Endothelial cell of umbilical vein (primary cell): ENCODE results near the gene SKI.

Source experiments
- CTCF ChIP-seq, 2 donors: IDR thresholded peaks; 1 replicate in 1 of 2; 2 replicates in 1 of 2; pipeline ENCODE4 v1.5.1; 2011; ENCODE audit warnings: low read length in 2 of 2, mild to moderate bottlenecking in 2 of 2, moderate library complexity in 2 of 2, control low read depth in 1 of 2, inconsistent platforms in 1 of 2, low read depth in 1 of 2; ENCODE audit not compliant: insufficient read depth in 1 of 2; ENCODE audit errors: extremely low read depth in 1 of 2
- EZH2 ChIP-seq: IDR thresholded peaks from 2 replicates; pipeline ENCODE4 v1.6.1; 2012; ENCODE audit warnings: borderline replicate concordance, low read depth, mild to moderate bottlenecking, moderate library complexity, low read length, inconsistent platforms; ENCODE audit not compliant: severe bottlenecking
- FOS ChIP-seq: IDR thresholded peaks from 2 replicates; pipeline ENCODE4 v1.6.1; 2011; ENCODE audit warnings: mild to moderate bottlenecking, low read length, moderate library complexity, borderline replicate concordance; ENCODE audit not compliant: insufficient read depth
- GATA2 ChIP-seq: IDR thresholded peaks from 2 replicates; pipeline ENCODE4 v1.7.0; 2011; ENCODE audit warnings: low read depth, mild to moderate bottlenecking, moderate library complexity, mixed read lengths, low read length; ENCODE audit not compliant: insufficient read length, insufficient read depth
- POLR2A ChIP-seq: IDR thresholded peaks from 2 replicates; pipeline ENCODE4 v1.6.1; 2012; ENCODE audit warnings: low read depth, mild to moderate bottlenecking, control low read depth, low read length
- POLR2AphosphoS5 ChIP-seq: IDR thresholded peaks from 2 replicates; pipeline ENCODE4 v1.6.1; 2012; ENCODE audit warnings: low read depth, mild to moderate bottlenecking, control low read depth, low read length, moderate library complexity; ENCODE audit not compliant: insufficient read depth

GRCh38 chr1:2296614-2297013 is 68.5 kb downstream of the SKI start:
- TF ChIP-seq CTCF (IDR thresholded peaks at IDR 0.05; ENCODE audit: extremely low read depth in 1 of 2, insufficient read depth in 1 of 2, low read depth in 1 of 2, low read length in 2 of 2) (no peak), POLR2A (no peak), GATA2 (no peak), POLR2AphosphoS5 (no peak), EZH2 (no peak), FOS (no peak)
